HPDE6-E6E7 (cell line): ENCODE data around the gene TRIM40.

Experiments used
- DNase-seq: peaks from one replicate; pipeline ENCODE4 v3.0.0; 2011; ENCODE audit warnings: missing footprints; ENCODE audit errors: extremely low spot score

Gene TRIM40

GRCh38 chr6:30149858-30150550 is 14.1 kb downstream of the TRIM40 start:
- no peak for DNase-seq

GRCh38 chr6:30150671-30151395 is 14.9 kb downstream of the TRIM40 start:
- DNase-seq: no peak

GRCh38 chr6:30151580-30151979 is 15.6 kb downstream of the TRIM40 start:
- no peak for DNase-seq

GRCh38 chr6:30152016-30152673 is 16.2 kb downstream of the TRIM40 start:
- DNase-seq: no peak

- DNase-seq: no peak
These were observed 17.1 kb downstream of the TRIM40 start for GRCh38 chr6:30152910-30153610.

DNA sequence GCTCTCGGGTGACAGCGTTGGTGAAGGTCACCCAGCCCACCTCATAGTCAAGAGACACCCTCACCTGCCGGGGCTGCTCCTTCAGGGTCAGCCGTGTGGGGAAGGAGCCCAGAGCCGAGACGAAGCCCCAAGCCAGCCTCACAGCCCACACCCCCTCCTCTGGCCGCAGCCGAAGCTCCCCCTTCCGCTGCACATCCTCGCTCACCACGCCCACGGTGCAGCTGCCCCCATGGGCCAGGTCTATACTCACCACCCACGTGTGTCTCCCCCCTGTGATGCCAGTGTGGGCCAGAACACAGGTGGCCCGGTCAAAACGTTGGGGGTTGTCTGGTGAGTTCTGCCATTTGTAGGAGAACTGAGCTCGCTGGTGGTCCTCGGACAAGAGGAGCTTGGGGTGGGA is 18.1 kb downstream of the TRIM40 start:
- DNase-seq: no peak

GRCh38 chr6:30154709-30155519 is 19.0 kb downstream of the TRIM40 start:
- DNase-seq: peak; percentile 74

GRCh38 chr6:30155520-30156261 is 19.8 kb downstream of the TRIM40 start:
- DNase-seq: no peak

GRCh38 chr6:30156262-30156599 is 20.3 kb downstream of the TRIM40 start:
- peak; percentile 20 for DNase-seq

DNA sequence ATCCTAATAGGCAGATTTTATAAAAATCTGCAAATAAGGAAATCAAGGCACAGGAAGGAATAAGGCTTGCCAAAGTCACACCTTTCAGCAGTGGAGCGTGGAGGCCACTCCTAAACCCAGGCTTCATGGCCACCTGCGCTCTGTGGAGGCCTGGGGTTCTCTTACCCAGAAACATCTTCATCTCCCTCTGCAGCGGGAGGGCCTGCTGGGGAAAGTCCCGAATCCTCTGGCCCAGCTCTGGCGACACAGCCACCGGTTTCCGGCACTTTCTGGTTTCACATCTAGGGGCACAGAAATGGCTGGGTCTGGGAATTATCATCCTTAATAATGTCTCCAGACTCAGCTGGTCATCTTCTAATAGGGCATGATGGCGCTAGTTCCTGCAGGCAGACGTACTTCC is 20.8 kb downstream of the TRIM40 start:
- DNase-seq: no peak

DNA sequence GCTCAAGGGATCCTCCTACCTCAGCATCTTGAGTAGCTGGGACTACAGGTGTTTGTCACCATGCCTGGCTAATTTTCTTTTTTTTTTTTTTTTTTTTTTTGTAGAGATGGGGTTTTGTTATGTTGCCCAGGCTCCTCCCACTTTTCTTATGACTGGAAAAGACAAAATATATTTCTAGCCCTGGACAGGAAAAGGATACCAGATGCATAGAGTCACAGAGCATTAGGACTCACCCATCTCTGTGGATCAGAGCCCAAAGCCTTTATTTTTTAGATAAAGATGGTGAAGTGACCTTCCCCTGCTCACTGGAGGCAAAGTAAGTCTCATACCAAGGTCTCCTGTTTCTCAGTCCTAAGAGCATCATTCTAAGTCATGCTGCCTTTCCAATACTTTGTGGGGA is 21.6 kb downstream of the TRIM40 start:
- no peak for DNase-seq

GRCh38 chr6:30157999-30158398 is 22.1 kb downstream of the TRIM40 start:
- no peak for DNase-seq

DNA sequence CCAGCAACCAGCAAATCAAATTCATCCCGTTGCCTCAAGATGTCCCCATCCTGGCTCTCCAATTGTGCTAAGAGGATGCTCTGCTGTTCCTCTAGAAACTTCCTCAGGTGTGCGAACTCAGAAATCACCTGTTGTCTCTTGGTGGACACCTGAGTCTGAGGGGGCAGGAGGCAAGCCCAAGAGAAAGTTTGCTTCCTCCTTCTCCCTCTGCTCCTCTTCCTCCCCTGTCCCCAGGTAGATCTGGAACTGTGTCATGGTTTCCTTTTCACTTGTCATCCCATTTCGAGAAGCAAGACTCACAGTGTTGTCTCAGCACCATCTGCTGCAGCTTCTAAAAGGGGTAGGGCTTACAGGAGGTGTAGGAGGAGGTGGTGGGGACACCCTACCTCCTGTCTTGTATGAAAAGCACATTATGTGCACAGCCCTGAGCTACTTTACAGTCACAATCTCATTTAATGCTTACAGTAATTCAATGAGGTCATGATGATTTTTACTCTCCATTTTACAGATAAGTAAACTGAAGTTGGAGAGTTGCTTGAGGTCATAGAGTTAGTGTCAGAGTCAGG is 22.6 kb downstream of the TRIM40 start:
- DNase-seq: no peak

DNA sequence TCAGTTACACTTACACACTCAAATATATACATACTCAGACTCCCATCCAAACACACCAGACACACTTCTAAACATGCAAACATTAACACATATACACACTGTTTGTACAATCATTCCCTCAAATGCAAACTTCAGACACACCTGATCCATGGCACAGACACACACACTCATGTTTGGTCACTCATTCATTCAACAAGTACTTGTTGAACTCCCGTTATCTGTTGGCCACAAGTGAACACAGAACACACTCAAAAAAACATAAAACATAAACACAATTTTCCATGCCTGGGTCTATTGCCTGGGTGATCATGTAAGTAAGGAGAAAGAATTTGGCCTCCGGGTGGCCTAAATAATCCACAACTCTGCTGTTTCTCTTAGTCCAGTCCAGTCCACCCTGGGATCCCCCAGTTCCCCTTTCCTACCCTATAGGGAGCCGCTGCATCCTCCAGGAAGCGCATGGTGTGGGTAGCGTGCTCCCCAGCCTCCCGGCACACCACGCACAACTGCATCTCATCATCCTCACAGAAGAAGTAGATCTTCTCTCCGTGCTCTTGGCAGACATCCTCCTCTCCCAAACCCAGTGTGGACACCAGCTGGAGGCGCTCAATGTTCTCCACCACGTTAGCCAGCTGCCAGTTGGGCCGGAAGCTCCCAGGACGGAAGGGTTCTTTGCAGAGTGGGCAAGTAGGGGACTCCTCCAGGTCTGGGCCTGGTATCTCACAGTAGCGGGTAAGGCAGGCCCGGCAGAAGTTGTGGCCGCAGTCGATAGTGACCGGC is 24.3 kb downstream of the TRIM40 start:
- no peak for DNase-seq

DNA sequence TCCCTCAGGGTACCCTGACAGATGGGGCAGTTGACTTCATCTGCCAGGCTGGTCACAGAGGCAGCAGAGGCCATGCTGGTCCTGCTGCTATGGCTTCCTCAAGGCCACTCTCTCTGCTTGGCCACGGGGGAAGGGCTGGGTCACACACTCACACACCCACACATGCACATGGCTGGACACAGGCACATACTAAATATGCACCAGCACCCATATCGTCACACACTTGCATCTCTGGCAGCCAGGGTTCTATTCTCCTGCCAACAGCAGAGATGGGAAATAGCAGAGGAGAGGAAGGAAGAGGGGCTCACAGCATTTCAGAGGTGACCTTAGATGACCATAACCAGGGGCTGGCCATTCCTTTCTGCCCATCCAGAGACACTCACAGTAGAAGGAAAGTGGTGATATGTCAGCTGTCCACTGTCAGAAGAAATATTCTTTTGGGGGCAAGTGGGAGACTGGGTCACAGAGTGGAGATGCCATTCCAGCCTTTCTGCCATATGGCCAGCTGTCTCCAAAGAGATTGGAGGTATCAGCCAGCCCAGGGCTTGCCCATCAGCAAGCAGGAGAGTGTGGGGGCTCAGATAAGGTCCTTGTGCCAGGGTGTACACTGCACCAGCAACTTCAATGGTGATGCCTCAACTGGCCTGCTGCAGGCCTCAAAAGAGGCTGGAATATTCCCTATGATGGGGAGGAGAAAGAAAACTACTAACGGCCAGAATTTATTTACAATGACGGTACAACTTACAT is 25.0 kb downstream of the TRIM40 start, which contains the start of gene TRIM10:
TRIM10 (minus strand) TSS at position 427 of the 747 bp plus-strand sequence; CDS start at position 74, 353 bp downstream.
- DNase-seq: no peak

- no peak for DNase-seq
These were observed 26.5 kb downstream of the TRIM40 start for GRCh38 chr6:30162265-30163089.

DNA sequence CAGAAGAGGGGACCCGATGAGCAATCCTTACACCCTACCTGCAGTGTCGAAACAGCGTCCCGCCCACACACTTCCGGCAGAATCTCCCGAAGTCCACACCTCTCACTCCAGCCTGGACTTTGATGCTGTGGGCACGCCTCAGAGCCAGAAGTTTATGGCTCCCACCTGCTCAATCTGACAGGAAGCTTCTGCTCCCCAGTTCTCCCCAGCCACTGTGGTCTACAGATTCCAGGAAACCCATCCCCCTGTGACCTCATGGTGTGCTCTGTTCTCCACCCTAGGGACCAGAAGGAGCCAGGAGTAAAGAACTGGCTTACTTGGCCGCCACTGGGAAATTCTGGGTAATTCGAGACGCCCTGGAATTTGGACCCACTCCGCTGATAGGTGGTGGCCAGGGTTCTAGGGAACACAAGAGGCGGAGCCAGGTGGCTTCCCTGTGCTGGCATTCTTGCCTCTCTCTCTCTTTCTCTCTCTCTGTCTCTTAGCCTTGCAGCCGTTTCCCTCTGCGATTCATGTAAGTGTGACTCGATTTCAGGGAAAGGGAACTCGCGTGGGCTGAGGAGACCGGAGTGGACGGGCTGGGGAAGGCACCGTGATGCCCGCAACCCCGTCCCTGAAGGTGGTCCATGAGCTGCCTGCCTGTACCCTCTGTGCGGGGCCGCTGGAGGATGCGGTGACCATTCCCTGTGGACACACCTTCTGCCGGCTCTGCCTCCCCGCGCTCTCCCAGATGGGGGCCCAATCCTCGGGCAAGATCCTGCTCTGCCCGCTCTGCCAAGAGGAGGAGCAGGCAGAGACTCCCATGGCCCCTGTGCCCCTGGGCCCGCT is 27.4 kb downstream of the TRIM40 start, which contains the start of gene TRIM15:
TRIM15 (plus strand) TSS at position 457 of the 828 bp plus-strand sequence; CDS start at position 596, 139 bp downstream.
- DNase-seq: peak; percentile 42
